Suprapubic skin (tissue), 4 donors: ENCODE data around the gene MDFIC. TPM values are rescaled to one million over a fixed set of nuclear protein-coding genes. Genes with fewer than 3 reads are reported as not detected.

Experiments
- DNase-seq, 2 donors: peaks; one replicate each; pipeline ENCODE4 v3.0.0-alpha.2; 2019; ENCODE audit warnings: low spot score in 2 of 2
- H3K27ac ChIP-seq: fragments of 200-600 bp; sonication (generic); one replicate; pipeline ENCODE4 v1.5.1; 2019
- H3K27me3 ChIP-seq: fragments of 200-600 bp; sonication (generic); one replicate; pipeline ENCODE4 v1.5.1; 2019
- H3K36me3 ChIP-seq: fragments of 200-600 bp; sonication (generic); one replicate; pipeline ENCODE4 v1.5.1; 2019
- H3K4me1 ChIP-seq: fragments of 200-600 bp; sonication (generic); one replicate; pipeline ENCODE4 v1.5.1; 2019
- H3K4me3 ChIP-seq: fragments of 200-600 bp; sonication (generic); one replicate; pipeline ENCODE4 v1.5.1; 2019; ENCODE audit warnings: mild to moderate bottlenecking
- H3K9me3 ChIP-seq: fragments of 200-600 bp; sonication (generic); one replicate; pipeline ENCODE4 v1.5.1; 2019
- CTCF ChIP-seq, 2 donors: fragments of 200-600 bp in 1 of 2; fragments of 450-650 bp in 1 of 2; sonication (generic) in 1 of 2; IDR thresholded peaks; one replicate each; pipeline ENCODE4 v1.5.1; 2016 to 2019; ENCODE audit warnings: antibody characterized with exemption in 2 of 2, mild to moderate bottlenecking in 1 of 2, moderate library complexity in 1 of 2
- EP300 ChIP-seq: sonication (generic); formaldehyde crosslinking; IDR thresholded peaks from one replicate; pipeline ENCODE4 v1.6.1; 2017; ENCODE audit warnings: antibody characterized with exemption
- POLR2A ChIP-seq, 2 donors: fragments of 450-650 bp; IDR thresholded peaks; one replicate each; pipeline ENCODE4 v1.6.1; 2017; ENCODE audit warnings: antibody characterized with exemption in 2 of 2, mild to moderate bottlenecking in 2 of 2, moderate library complexity in 2 of 2
- POLR2AphosphoS5 ChIP-seq, 3 donors: sonication (generic); formaldehyde crosslinking; IDR thresholded peaks; one replicate each; pipeline ENCODE4 v1.6.1; 2017; ENCODE audit warnings: antibody characterized with exemption in 3 of 3
- WGBS: methylation state at CpG from one replicate; pipeline ENCODE4 v1.1.5; 2018; 5-methylcytosine and 5-hydroxymethylcytosine counted together
- total RNA-seq, 4 donors: library from RNA; depleted of rRNA; stranded (reverse); fragments of >200 nt; gene quantifications; one replicate each; pipeline ENCODE4 v1.1.0, GENCODE V29; 2016

Gene MDFIC
- total RNA-seq, 4 donors from 2014 or later: 15.7 to 37.8 (median 28.1) TPM

GRCh38 chr7:114919587-114919986 is 2.3 kb upstream of the MDFIC start:
- 91% methylated on average over 3 of the region's 3 CpGs for WGBS
- H3K36me3 ChIP-seq: no peaks in the 10 kb centered on the region
- no peaks in the 10 kb centered on the region for H3K9me3 ChIP-seq
- peaks cover 20% of the 10 kb centered on the region for H3K4me1 ChIP-seq
- no peak for DNase-seq
- no peak for TF ChIP-seq CTCF (IDR thresholded peaks at IDR 0.05)
- TF ChIP-seq POLR2A (IDR thresholded peaks at IDR 0.05): no peak
- no peak for TF ChIP-seq POLR2AphosphoS5 (IDR thresholded peaks at IDR 0.05)
- TF ChIP-seq EP300: no peak
- H3K27me3 ChIP-seq: no peaks in the 10 kb centered on the region
- H3K27ac ChIP-seq: no peak overlapping the region
- no peak overlapping the region for H3K4me3 ChIP-seq

GRCh38 chr7:114921631-114922025 is 266 bp upstream of the MDFIC start:
- H3K27me3 ChIP-seq: no peaks in the 10 kb centered on the region
- no peaks in the 10 kb centered on the region for H3K9me3 ChIP-seq
- no peaks in the 10 kb centered on the region for H3K36me3 ChIP-seq
- peak overlapping the region; percentile 86 for H3K4me3 ChIP-seq
- peak overlapping the region; percentile 87 for H3K27ac ChIP-seq
- H3K4me1 ChIP-seq: peaks cover 26% of the 10 kb centered on the region
- 59% methylated on average over 15 of the region's 15 CpGs for WGBS
- DNase-seq: peak in 1 of 2 donors; percentile 64
- TF ChIP-seq POLR2AphosphoS5 (IDR thresholded peaks at IDR 0.05) (no peak), POLR2A (IDR thresholded peaks at IDR 0.05) (no peak), CTCF (IDR thresholded peaks at IDR 0.05) (no peak), EP300 (no peak)

GRCh38 chr7:114922652-114923402 is 933 bp downstream of the MDFIC start:
- Histone ChIP-seq H3K27ac (peak overlapping the region; percentile 87), H3K4me1 (peaks cover 26% of the 10 kb centered on the region), H3K4me3 (peak overlapping the region; percentile 86), H3K36me3 (no peaks in the 10 kb centered on the region), H3K9me3 (no peaks in the 10 kb centered on the region), H3K27me3 (no peaks in the 10 kb centered on the region)
- no peak for DNase-seq
- WGBS: 0% methylated on average over 24 of the region's 51 CpGs
- TF ChIP-seq POLR2A (IDR thresholded peaks at IDR 0.05): peak in 1 of 2 donors; percentile 24
- TF ChIP-seq EP300: no peak

- no peak for DNase-seq
- H3K27me3 ChIP-seq: no peaks in the 10 kb centered on the region
- TF ChIP-seq POLR2AphosphoS5 (IDR thresholded peaks at IDR 0.05) (no peak), EP300 (no peak), POLR2A (IDR thresholded peaks at IDR 0.05) (no peak), CTCF (IDR thresholded peaks at IDR 0.05) (no peak)
- no peaks in the 10 kb centered on the region for H3K9me3 ChIP-seq
- no peaks in the 10 kb centered on the region for H3K36me3 ChIP-seq
- H3K4me3 ChIP-seq: peak overlapping the region; percentile 86
- peak overlapping the region; percentile 87 for H3K27ac ChIP-seq
- H3K4me1 ChIP-seq: peaks cover 26% of the 10 kb centered on the region
- 2% methylated on average over 4 of the region's 4 CpGs for WGBS
These were observed 1.5 kb downstream of the MDFIC start for GRCh38 chr7:114923403-114923713.

- TF ChIP-seq POLR2A (IDR thresholded peaks at IDR 0.05) (no peak), EP300 (no peak), POLR2AphosphoS5 (IDR thresholded peaks at IDR 0.05) (no peak), CTCF (IDR thresholded peaks at IDR 0.05) (no peak)
- no peak for DNase-seq
- Histone ChIP-seq H3K4me1 (peaks cover 26% of the 10 kb centered on the region), H3K9me3 (no peaks in the 10 kb centered on the region), H3K36me3 (no peaks in the 10 kb centered on the region), H3K27me3 (no peaks in the 10 kb centered on the region), H3K4me3 (peak overlapping the region; percentile 86), H3K27ac (peak overlapping the region; percentile 87)
- 49% methylated on average over 4 of the region's 4 CpGs for WGBS
These were observed 2.3 kb downstream of the MDFIC start for GRCh38 chr7:114924038-114924712.
